Activated CD4-positive, alpha-beta T cell treated with anti-CD3 and anti-CD28 coated beads, Interleukin-2, amount 50 U/mL, for 1 hour (primary cell): ENCODE results near the gene CBLC.

ENCODE experiments used
- DNase-seq: peaks from one replicate; pipeline ENCODE4 v3.0.0-alpha.2; 2020

Gene CBLC, protein sequence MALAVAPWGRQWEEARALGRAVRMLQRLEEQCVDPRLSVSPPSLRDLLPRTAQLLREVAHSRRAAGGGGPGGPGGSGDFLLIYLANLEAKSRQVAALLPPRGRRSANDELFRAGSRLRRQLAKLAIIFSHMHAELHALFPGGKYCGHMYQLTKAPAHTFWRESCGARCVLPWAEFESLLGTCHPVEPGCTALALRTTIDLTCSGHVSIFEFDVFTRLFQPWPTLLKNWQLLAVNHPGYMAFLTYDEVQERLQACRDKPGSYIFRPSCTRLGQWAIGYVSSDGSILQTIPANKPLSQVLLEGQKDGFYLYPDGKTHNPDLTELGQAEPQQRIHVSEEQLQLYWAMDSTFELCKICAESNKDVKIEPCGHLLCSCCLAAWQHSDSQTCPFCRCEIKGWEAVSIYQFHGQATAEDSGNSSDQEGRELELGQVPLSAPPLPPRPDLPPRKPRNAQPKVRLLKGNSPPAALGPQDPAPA

DNA sequence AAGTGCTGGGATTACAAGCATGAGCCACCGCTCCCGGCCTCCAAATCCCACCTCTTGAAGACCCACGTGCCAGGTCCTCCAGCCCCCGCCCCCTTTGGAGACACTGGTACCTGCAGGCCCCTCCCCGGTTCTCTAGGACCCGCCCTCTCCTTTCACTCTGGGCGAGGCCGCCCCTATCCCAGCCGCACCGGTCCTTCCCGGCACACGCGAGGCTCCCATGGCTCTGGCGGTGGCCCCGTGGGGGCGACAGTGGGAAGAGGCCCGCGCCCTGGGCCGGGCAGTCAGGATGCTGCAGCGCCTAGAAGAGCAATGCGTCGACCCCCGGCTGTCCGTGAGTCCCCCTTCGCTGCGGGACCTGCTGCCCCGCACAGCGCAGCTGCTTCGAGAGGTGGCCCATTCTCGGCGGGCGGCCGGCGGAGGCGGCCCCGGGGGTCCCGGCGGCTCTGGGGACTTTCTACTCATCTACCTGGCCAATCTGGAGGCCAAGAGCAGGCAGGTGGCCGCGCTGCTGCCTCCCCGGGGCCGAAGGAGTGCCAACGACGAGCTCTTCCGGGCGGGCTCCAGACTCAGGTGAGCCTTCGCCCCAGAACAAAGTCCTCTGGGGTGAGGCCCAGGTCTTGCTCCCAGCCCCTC, at the start of gene CBLC:
CBLC (plus strand) TSS at position 176 of the 633 bp plus-strand sequence; CDS start at position 218, 42 bp downstream.
- DNase-seq, result no peak

DNA sequence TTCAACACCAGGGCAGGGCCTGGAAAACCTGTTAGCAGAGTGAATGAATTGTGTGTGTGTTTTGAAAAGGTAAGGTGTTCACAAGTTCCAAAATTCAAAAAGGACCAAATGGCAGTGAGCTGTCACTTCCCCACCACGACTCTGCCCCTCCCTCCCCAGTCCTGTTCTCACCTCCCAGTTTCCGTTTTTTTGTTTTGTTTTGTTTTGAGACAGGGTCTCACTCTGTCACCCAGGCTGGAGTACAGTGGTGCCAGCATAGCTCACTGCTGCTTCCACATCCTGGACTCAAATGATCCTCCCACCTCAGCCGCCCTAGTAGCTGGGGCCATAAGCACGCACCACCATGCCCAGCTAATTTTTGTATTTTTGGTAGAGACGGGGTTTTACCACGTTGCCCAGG, 49.5 kb upstream of the CBLC start:
- no peak for DNase-seq

DNA sequence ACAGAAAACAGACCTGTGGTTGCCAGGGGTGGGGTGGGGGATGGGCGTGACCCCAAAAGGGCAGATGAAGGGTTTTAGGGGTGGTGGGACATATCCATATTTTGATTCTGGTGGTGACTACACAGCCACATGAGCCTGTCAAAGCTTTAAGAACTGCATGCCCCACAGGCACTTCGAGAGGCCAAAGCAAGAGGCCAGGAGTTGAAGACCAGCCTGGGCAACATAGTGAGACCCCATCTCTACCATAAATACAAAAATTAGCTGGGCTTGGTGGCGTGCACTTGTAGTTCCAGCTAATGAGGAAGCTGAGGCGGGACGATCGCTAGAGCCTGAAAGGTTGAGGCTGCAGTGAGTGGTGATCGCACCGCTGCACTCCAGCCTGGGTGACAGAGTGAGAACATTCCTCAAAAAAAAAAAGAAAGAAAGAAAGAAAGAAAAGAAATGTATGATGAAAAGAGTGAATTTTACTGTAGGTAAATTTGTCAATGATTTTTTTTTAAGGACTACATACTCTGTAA, 48.1 kb upstream of the CBLC start:
- no peak for DNase-seq

DNA sequence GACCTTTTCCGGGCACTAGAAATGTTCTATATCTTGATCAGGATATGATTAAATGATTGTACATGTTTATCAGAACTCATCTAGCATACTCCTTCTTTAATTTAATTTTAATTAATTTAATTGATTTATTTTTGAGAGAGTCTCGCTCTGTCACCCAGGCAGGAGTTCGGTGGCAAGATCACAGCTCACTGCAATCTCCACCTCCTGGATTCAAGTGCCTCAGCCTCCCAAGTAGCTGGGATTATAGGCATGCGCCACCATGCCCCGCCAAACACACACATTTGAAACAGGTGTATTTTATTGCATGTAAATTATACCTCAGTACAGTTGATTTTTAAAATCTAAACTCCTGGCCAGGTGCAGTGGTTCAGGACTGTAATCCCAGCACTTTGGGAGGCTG, 46.6 kb upstream of the CBLC start:
- no peak for DNase-seq

DNA sequence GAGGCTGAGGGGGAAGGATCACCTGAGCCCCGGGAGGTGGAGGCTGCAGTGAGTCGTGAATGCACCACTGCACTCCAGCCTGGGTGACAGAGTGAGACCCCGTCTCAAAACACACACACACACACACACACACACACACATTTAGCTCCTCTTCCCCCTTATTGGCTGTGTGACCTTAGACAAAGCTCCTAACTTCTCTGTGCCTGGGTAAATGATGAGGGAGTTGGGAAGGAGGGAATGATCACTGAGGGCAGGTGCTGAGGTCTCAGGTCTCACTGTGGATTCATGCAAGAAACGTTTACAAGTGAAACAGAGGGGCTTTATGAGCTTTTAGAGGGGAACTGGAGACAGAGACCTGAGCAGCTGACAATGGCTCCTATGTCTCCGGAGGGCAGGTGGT, 46.1 kb upstream of the CBLC start:
- DNase-seq, result no peak

DNA sequence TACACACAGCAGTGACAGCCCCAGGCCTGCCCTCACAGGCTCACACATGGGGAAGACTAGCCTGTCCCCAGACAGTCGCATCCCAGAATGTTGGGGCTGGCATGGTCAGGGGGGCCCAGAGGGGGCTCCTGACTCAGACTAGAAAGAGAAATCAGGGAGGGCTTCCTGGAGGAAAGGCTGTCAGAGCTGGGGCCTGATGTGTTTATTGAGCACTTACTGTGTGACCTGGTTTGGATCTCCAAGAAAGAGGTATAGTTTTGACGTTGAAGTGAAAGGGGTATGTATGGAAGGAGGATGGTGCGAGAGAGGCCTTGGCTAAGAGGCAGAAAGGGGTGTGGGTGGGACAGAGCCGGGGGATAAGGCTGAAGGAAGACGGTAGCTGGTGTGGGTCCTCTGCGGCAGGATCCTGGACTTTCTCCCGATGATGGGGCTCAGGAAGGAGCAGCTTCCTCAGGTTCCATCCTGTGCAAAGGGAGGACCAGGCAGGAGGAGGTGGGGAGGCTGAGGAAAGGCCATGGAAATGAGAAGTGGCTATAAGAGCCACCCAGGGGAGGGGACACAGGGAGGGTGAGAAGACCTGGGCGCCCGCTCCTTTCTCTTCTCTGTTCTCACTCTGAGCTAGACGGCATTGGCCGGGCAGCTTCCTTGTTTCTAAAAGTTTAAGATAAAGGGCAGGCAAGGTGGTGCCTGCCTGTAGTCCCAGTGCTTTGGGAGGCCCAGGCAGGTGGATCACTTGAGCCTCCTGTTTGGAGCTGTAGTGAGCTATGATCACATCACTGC, 45.3 kb upstream of the CBLC start:
- no peak for DNase-seq

DNA sequence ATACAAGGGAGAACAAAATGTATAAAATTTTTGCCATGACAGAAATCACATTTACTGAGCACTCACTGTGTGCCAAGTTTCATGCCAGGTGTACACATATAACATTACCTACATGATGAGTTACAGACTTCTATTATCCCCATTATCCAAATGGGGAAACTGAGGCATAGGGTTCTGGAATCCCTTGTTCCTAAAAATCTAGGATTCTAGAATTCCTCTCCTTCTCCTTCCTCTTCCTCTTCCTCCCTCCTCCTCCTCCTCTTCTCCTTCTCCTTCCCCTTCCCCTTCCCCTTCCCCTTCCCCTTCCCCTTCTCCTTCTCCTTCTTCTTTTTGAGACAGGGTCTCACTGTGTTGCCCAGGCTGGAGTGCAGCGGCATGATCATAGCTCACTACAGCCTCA, 43.3 kb upstream of the CBLC start:
- DNase-seq, result no peak

DNA sequence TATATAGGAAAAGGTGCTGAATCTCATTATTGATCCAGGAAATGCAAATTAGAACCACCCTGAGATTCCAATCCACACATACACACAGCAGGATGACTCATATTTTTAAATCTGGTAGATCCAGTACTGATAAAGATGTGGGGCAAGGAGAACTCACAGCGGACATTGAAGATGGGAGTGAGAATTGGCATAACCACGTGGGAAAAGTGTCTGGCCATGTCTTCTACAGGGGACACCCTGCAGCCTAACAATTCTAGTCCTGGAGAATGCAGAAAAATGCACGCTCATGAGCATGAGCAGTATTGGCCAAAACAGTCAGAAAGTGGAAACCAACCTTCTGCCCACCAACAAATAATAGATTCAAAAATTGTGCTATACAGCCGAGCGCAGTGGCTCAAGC, 42.7 kb upstream of the CBLC start:
- no peak for DNase-seq

DNA sequence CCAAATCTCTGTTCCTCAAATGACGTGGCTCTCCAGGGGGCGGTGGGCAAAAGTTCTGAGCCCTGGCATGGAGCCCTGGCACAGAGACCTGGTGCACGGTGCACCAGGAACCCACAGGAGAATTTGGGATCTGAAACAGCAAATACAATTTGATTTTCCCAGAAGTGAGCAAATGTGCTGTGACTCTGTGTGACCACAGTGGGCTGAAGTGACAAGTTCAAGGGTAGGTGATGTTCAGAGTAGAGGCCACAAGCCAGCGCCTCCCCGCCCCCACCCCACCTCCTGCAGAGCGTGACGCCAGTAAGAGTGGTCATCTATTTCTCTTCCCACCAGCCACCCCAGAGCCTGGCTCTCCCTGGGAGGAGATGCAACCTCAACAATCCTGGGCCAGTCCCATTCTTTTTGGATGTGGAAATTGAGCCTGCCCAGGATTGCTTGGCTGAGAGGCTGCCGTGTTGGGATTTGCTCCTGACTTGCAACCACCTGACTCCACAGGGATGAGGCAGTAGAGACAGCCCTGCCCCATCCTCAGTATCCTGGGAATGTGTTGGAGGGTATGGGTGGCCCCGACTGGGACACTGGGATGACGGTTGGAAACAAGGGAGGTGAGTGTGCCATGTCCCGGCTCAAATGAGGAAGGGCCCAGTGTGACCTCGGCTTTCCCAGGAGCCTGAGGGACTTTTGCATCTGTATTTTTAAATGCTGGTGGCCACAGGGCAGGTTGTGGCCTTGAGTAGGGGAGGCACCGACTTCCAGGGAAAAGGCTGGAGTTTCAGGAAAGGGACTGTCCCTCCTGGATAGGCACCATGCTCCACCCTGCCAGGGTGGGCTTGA, 40.2 kb upstream of the CBLC start:
- DNase-seq, result no peak

DNA sequence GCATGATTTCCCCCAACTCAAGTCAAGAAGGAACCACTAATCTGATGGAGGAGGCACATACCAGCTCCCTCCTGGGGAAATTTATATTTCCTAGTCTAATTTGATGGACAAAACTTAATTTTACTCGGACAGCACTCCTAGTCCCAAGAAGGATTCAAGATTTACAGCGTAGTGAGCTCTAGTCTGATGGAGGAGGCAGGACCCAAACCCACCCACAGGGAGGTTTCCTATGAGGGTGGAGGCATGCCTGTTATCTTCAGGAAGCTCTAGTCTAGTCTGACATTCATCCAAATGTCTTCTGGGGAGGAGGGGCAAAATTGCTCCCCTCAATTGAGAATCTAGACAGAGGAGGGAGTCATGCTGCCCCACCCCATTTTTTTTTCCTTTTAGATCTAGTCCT, 39.6 kb upstream of the CBLC start:
- DNase-seq, result no peak

DNA sequence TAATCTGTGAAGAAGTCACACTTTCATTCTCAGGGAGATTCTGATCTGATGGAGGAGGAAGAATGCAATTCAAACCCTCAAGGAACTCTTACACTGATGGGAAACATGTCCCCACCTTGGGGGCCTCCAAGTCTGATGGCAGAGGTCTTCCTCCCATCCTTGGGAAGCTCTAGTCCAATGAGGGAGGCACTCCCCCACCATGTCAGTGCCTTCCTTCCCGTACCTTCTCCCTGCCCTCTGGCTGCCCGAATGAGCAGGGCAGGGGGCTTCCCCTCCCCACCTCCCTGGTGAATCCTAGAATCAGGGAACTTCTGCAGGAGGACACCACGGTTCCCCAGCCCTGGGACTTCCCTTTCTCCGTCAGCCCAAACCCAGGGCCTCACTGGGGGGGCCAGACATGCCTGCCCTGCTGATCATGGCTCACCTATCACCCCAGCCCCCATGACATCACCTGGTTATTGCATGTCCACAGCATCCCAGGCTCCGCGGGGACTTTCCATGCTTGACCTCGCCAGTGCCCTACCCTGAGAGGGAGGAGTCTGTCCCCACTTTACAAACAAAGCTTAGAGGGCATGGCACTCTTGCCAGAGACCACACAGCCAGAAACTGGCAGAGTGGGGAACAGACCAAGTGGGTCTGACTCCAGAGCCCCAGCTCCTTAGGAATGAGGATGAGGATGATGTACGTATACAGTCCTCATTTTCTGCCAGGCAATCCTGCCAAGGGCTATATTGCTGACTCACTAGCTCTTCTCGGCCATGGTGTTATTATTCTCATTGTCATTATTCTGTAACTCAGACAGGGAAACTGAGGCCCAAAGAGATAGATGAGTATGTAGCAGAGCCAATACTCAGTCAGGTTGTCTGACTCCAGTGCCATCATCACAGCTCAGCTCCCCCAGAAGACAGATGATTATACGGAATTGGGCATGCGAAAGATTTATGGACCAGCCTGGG, 38.8 kb upstream of the CBLC start:
- DNase-seq, result no peak

DNA sequence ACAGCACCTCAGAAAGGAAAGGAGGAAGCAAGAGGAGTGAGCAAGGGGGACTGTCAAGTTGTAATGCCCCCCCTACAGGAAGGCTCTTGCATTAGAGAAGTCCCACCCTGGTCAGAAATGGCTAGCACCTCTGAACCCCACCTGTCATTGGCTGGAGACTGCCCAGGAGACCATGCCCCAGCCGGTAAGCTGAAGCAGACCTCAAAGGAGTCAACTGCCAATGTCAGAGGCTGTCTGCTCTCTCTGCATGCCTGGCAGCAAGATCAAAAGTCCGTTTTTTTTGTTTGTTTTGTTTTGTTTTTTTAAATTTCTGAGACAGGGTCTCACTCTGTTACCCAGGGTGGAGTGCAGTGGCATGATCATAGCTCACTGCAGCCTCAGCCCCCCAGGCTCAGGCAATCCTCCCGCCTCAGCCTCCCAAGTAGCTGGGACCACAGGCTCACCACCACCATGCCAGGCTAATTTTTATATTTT, 37.3 kb upstream of the CBLC start:
- DNase-seq, result no peak

DNA sequence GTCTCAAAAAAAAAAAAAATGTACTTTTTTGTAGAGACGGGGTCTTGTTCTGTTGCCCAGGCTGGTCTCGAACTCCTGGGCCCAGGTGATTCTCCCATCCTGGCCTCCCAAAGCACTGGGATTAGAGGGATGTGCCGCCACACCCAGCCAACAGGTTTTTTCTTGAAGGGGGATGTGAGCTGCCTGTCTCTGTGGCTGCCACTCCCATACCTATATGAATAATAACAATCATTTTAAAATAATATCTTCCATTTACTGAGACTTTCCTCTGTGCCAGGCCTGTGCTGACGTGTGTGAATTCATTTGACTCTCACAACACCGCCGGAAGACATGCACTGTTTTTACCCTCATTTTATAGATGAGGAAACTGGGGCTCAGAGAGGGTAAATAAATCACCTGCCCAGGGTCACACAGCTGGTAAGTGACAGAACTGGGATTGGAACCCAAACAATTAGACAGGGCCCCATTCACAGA, 36.4 kb upstream of the CBLC start:
- DNase-seq, result no peak

DNA sequence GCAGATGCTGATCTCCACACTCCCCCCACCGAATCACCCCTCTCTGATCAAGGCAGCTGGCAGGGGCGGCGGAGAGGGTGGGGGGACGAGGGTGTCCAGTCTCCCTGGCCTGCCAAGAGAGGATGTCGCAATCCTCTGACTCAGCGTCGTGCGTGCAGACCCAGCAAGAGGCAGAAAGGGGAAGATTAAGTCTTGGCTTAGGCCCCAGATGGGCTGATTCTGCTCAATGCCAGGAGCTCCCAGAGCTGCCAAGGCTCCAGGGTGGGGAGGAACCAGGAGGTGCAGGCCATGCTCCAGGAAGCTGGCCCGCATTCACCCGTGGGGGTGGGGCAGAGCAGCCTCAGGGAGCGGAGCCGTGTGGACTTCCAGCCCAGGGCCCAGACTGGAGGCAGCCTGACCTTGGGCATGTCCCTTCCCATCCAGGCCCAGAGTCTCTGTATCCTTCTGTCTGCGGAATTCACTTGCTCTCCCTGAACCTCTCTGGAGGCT, 35.8 kb upstream of the CBLC start:
- no peak for DNase-seq

DNA sequence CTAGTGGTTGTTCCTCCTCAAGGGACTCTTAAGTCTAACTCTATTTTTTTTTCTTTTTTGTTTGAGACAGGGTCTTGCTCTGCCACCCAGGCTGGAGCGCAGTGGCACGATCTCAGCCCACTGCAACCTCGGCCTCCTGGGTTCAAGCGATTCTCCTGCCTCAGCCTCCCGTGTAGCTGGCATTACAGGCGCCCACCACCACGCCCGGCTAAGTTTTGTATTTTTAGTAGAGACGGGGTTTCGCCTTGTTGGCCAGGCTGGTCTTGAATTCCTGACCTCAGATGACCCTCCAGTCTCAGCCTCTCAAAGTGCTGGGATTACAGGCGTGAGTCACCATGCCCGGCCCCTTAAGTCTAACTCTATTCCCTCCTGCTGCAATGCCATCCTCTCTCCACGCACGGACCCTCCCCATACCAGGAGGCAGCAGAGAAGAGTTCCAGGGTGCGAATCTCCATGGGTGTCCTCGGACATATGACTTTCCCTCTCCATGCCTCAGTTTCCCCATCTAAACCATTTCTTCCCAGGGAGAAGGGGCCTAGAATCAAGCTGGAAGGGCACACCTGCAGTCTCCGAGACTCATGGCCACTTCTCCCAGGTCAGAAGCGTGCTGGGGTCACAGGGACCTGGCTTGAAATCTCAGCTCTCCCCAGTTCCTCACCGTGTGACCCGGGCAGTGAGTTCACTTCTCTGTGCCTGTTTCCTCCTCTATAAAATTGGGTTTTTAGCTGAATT, 35.2 kb upstream of the CBLC start:
- DNase-seq, result no peak

DNA sequence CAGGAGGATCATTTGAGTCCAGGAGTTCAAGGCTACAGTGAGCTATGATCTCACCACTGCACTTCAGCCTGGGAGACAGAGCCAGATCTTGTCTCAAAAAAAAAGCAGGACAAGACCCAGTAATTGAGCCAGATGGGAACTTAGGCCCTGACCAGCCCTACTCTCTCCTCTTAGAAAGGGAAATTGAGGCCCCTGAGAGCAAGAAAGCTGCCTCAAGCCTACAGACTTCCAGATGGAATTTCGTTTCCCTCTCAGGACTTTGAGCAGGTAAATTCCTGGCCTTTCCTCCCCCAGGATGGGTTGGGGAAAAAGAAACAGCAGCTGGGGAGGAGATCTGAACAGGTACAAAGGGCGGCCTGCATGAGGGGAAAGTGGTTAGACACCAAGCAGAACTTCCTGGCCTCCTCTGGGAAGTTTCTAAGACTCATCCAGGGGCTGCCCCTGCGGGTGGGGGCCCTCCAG, 32.8 kb upstream of the CBLC start:
- no peak for DNase-seq

DNA sequence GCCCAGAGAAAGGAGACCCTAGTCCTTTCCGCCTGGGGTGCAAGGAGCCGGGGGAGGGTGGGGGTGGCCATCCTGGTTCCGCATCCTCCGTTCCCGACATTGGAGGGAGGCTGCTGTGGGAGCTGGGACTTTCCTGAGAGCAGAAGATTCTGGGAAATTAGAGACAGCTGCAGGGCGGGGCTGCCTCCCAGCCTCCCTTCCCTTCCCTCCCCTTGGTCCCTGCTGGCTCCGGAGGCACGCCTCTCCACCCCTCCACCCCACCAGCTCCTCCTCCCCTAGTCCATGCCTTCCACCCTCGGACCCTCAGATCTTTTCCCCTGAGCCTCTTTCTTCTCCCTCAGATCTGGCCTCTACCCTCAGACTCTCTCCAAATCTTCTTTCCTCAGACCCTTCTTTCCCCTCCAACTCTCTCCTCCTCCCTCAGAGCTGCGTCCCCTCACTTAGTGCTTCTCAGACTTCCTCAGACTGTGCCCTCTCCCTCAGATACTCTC, 32.3 kb upstream of the CBLC start:
- no peak for DNase-seq

DNA sequence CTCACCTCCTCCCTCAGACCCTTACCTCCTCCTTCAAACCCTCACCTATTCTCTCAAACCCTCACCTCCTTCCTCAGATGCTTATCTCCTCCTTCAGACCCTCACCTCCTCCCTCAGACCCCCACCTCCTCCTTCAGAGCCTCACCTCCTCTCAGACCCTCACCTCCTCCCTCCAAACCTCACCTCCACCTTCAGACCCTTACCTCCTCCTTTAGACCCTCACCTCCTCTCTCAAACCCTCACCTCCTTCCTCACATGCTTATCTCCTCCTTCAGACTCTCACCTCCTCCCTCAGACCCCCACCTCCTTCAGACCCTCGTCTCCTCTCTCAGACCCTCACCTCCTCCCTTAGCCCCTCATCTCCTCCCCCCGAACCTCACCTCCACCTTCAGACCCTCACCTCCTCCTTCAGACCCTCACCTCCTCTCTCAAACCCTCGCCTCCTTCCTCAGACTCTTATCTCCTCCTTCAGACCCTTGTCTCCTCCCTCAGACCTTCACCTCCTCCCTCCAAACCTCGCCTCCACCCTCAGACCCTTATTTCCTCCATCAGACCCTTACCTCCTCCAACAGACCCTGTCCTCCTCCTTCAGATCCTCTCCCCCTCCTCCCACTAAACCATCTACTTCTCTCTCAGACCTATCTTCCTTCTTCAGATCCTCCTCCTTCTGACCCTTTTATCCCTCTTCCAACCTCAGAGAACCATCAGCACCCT, 31.6 kb upstream of the CBLC start:
- DNase-seq, result no peak

DNA sequence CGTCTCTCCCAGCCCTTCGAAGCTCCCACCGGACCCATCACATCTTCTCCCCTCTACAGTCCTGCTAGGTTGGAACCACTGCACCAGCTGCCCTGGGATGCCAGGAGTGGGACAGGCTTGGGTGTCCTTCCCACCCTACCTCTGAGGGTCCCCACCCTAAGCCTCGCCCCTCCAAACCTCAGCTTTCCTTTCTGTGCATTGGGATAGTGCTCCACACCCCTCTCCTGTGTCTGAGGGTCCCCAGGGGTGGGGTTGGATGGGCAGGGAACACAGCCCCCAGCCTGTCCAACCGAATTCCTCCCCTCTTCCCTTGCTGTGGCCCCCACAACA, 31.1 kb upstream of the CBLC start:
- DNase-seq, result no peak
